Fibroblast of skin of scalp (primary cell): ENCODE results near the gene MAN1C1.
A peak's percentile ranks its signal among the peaks of the same experiment; 100 is the strongest.

Source experiments
- DNase-seq: peaks from one replicate; pipeline ENCODE4 v3.0.0-alpha.2; 2013

The MAN1C1 gene

GRCh38 chr1:25785333-25786067 lies 168.9 kb downstream of the MAN1C1 start:
- DNase-seq, result no peak

DNA sequence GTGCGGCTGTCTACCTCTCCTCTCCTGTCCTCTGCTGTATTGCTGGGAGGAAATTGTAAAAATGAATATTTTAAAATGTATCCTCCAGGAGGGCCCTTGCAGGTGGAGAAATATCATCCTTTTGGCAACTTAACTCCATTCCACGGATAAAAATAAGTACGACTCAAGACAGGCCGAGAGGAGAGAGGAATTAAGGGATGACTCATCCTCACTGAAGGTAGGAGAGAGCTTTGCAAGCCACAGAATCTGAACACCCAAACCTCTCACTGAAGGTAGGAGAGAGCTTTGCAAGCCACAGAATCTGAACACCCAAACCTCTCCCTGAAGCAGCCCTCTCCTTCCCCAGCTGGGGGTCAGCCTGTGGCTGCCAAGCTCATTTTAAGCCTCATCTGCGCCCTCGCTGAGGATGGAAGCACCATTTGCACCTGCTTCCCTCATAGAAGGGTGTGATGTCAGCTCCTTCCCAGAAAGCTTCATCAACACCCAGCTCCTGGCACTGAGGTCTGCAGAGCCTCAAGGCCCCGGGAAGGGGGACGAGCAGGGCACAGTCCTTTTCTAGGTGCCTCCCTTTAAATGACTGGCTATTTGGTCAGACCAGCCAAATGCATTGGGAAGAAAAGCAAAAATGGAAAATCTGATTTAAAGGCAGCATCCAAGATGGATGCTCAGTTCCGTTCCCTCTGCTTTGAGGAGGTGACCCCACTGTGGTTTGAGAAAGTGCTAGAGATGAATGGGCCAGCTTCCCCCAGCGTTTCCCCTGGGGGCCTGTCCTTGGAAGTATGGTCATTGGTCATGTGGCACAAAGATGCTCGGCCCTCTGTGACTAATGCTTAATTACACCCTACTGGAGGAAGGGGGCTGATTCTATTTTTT lies 170.5 kb downstream of the MAN1C1 start:
- DNase-seq, result peak; percentile 28

GRCh38 chr1:25787760-25788166 lies 171.2 kb downstream of the MAN1C1 start:
- DNase-seq, result no peak

GRCh38 chr1:25790472-25790871 lies 173.9 kb downstream of the MAN1C1 start:
- DNase-seq, result no peak

- no peak for DNase-seq
Observed at GRCh38 chr1:25792115-25792514, 175.5 kb downstream of the MAN1C1 start.

- no peak for DNase-seq
Observed at GRCh38 chr1:25793585-25794170, 177.1 kb downstream of the MAN1C1 start.

- DNase-seq, result peak; percentile 20
Observed at GRCh38 chr1:25794325-25794724, 177.7 kb downstream of the MAN1C1 start.

DNA sequence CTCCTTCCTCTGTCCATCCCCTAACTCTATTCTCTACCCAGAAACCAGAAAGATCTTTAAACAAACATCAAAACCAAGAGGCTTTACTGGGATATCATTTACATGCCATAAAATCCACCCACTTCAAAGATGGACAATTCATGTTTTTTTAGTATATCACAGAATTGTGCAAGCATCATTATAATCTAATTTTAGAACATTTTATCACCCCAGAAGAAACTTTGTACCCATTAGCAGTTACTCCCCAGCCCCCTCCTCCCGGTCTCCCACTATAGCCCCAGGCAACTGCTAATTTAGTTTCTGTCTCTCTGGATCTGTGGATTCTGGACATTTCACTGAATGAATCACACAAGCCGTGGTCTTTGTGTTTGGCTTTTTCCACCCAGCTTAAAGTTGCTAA lies 178.6 kb downstream of the MAN1C1 start:
- peak; percentile 38 for DNase-seq

DNA sequence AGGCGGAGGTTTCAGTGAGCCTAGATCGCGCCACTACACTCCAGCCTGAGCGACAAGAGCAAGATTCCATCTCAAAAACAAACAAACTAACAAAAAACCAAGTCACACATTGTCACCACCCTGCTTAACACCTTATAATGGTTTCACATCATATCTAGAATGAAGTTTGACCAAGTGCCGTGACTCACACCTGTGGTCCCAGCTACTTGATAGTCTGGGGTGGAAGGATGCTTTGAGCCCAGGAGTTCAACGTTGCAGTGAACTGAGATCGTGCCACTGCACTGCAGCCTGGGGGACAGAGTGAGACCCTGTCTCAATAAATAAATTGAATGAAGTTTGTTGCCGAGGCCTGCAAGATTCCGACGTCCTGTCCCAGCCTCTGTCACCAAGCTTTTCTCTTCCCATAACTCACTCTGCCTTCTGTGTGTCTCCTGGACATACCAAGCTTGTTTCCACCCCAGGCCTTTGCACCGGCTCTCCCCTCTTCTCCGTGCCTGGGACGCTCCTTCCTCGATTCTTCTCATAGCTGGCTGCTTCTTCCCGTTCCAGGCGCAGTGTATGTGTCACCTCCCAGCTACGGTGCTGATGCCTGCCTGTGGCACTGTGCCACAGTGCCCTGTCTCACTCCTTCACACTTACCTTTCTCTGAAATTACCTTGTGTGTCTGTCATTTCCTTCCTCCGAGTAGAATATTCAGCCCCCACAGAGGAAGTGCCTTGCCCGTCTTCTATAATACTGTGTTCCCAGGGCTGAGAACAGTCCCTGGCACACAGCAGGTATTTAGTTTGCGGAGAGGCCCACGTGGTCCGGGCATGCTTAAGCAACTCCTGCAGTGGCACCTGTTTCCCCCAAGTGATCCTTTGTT lies 179.6 kb downstream of the MAN1C1 start:
- DNase-seq, result no peak

- DNase-seq, result peak; percentile 76
Observed at GRCh38 chr1:25796811-25797458, 180.3 kb downstream of the MAN1C1 start.

- peak; percentile 28 for DNase-seq
Observed at GRCh38 chr1:25797939-25798338, 181.3 kb downstream of the MAN1C1 start.

GRCh38 chr1:25798666-25799351 lies 182.2 kb downstream of the MAN1C1 start:
- no peak for DNase-seq

GRCh38 chr1:25799352-25799934 lies 182.9 kb downstream of the MAN1C1 start:
- no peak for DNase-seq

DNA sequence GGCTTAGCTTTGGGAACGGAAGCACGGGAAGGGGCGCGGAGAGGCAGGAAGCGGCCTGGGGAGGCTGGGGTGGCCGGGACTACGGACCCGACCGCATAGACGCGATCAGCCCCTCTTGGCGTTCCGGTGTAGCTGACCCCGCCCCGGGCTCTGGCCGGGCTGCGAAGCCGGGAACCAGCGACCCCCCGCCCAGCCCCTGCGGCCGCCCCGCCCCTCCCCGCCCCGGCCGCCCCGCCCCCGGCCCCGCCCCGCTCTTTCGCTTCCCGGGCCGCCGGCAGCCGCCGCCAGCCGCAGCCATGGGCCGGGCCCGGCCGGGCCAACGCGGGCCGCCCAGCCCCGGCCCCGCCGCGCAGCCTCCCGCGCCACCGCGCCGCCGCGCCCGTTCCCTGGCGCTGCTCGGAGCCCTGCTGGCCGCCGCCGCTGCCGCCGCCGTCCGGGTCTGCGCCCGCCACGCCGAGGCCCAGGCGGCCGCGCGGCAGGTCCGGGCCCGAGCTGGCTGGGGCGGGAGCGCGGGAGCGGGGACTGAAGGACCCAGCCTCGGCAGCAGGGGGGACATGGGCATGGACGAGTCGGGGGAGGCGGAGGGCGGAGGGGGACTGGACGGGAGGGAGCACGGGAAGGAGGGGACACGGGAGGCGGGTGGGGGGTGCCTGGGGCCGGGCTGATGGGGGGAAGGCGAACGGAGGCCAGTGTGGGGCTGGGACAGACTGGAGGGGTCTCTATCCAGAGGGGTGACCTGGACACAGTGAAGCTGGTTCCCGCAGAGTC lies 183.5 kb downstream of the MAN1C1 start, which contains the start of gene SELENON:
Gene SELENON (plus strand): TSS at position 259 of the 768 bp plus-strand sequence. CDS start 38 bp downstream, at position 297.
- peak; percentile 55 for DNase-seq

DNA sequence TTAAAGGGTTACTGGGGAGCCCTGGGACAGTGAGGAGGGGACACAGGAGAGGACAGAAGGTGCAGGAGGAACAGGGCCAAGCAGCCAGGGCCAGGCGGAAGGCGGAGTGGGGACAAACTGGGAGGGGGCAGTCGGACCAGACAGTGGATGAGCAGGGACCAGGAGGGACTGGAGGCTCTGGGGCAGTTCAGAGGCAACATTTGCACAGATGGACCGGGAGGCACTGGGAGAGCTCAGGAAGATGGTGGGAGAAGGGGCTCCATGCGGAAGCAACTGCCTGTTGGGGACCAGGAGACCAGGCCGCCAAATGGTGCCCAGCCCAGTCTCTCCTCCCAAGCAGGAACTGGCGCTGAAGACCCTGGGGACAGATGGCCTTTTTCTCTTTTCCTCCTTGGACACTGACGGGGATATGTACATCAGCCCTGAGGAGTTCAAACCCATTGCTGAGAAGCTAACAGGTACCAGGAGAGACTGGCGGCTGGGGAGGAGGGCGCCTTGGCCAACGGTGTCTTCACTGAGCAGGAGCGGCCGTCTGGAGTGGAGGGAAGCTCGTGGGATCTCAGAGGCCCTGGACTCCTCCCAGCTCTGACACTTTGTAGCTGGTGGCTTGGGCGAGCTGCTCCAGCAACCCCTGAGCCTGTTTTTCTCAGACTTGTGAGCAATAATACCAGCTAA lies 184.2 kb downstream of the MAN1C1 start:
- no peak for DNase-seq

DNA sequence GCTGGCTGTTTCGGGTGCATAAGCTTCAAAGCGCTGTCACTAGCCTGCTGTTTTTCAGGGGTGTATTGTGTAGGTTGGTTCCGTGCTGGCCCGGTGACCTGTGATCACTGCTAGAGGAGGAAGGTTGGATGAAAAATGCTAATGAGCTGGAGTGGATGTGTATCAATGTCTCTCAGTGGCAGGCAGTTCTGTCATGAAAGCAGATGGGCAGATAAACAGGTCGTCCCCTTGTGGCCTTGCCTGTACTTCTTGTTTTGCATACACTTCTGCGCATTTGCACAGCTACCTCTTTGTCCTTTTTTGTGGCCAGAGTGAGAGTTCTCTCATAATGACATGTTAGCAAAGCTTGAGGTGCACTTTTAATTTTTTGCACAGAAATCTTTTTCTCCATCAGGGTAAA lies 186.3 kb downstream of the MAN1C1 start:
- DNase-seq, result no peak

DNA sequence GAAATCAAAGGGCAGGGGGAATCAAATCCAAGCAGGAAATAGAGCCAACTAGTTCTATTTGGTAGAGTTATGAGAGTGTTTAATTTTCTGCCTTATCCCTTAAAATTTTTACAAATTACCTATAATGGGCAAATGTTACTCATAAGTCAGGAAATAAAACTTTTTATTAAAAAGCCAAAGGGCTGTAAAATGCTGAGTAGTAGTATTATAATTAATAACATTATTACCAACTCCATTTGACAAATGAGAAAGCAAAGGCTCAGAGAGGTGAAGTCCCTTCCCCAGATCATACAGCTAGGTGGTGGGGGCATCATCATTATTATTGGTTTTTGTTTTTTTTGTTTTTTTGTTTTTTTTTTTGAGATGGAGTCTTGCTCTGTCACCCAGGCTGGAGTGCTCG lies 186.8 kb downstream of the MAN1C1 start:
- no peak for DNase-seq

DNA sequence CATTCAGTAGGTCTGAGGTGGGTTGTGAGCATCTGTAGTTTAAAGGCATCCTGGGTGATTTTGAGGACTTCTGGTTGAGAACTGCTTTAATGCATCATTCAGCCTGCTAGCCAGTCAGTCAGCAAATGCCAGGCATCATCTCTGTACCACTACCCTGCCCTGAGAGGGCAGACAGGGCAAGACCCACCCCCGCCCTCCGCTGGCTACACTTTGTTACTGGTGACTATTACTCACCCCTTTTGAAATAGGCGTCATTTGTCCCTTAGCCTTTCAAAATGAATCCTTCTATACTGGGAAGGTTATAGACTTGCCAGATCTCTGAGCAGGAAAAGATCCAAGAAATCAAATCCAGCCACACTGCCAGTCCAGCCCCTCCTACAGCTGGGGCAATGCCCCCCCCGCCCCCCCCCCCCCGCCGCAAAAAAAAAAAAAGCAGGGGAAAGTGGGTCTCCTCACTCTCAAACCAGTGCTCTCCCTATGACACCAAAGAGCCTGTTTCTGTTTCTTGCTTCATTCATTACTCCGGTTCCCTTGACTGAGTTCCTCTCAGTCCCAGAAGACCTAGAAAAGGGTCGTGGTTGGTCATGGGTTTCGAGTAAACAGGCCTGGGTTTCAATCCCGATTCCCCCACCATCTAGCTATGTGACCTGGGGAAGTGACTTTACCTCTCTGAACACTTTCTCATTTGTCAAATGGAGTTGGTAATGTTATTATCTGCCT lies 187.8 kb downstream of the MAN1C1 start:
- DNase-seq, result no peak
